Hematopoietic multipotent progenitor cell treated with erythropoietin and hydrocortisone succinate and interleukin-3 and kit ligand, for 4 days (in vitro differentiated cells): ENCODE measurements around the gene SEPSECS.
"Not testable (repeated sequence)": the region's sequence is repeated elsewhere in the genome, so short reads cannot be mapped to it uniquely, and the experiment has no call there.

Experiments
- DNase-seq: peaks from one replicate; pipeline ENCODE4 v3.0.0-alpha.2; 2015

Gene SEPSECS

DNA sequence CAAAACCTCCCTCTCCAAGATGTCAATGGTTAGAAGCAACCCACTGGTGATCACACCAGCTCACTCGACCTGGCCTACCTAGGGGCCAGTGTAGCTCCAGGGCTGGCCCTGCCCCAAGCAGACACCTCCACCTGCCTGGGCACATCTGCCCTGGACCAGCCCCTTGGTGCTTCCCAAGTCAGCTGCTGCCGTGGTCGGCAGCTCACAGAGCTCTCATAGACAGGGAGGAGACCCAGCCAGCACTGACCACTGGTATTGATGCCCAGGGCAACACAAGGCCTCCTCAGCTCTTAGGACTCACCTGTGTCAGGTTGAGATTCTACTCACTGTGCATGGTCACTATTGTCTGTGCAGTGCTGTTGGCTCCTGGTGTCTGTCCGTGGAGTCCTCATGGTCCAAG lies 51.7 kb downstream of the SEPSECS start:
- no peak for DNase-seq

DNA sequence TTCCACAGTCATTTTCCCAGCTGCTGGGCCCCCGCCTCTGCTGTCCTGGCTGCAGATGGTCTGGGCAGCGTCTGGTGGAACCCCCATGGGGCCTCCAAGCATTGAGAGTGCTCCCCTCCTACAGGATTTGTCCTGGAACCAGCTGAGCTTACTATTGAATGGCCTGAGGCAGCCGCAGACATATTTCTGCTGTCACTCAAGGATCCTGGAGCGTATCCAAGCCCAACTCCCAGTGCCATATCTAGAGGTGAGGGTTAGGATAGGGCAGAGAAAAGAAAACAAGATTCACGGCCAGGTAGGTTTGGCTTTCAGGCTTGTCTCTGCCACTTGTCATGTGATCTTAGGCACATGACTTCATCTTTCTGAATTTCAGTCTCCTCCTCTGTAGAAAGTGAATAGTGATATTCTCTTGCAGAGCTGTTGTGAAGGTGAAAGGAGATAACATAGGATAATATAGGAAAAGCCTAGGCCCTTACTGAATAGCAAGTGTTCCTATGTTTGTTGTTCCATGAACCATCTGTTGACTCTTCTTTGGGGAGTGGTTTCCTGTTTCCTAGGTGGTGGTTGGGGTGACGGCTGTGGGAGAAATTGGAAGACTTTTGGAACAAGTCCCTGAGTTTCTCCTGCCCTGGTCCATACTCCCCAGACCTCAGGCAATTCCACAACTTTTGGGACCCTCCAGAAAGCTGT lies 52.3 kb downstream of the SEPSECS start:
- DNase-seq: no peak

DNA sequence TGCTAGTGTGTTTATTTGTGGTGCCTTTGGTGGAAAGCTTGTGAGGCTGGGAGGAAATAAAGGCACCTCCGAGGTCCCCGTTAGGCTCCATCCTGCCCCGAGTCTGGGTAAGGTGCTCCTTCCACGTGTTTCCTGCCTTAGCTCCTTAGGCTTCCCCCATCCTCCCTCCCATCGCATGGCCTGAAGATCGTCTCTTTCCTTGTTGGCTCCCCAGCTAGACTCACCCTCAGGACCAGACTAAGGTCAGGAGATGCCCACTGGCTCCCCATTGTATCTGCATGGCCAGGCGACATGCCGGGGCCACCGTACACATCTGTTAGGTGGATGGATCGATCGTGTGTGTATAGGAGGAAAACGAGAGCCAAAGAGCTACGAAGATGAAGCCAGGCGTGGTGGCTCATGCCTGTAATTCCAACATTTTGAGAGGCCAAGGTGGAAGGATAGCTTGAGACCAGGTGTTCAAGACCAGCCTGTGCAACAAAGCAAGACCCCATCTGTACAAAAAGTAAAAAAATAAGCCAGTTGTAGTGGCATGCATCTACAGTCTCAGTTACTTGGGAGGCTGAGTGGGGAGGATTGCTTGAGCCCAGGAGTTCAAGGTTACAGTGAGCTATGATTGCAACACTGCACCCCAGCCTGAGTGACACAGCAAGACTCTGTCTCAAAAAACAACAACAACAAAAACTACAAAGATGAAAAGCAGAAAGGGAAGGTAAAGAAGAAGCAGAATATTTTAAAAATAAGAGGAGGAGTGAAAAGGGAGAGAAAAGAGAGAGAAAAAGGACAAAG lies 53.7 kb downstream of the SEPSECS start:
- no peak for DNase-seq

DNA sequence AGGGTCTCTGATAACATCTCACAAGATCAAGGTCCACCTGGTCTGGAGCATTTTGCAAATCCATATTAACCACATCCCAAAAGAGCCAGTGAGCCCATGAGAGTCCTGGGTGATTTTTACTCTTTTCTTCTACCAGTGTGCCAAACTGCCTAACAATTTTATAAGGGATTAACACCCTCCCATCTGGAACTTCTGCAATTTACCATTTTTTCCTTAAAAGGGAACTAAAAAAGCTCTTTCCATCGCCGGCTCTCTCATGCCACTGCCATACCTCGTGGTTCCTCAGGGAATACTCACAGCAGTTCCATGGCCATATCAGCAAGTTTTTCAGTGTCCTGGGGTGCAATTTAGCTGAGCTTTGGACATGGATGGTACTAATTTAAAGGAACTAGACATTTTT lies 55.7 kb downstream of the SEPSECS start:
- DNase-seq: no peak

DNA sequence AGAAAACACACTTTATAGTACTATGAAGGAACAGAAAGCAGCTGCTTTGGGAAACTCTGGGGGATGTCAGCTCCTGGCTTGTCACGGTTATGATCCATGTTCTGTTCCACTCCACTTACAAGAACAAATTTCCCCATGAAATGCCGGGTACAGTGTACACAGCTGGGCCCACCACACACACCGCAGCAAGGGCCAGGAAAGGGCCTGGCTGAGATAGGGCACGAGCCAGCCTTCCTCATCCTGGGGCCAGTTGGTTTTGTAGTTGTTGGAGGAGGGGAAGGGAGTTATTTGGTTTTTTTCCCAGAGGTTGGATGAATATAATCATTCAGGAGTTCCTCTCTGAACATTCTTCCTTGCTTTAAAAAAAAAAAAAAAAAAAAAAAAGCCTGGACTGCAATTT lies 56.8 kb downstream of the SEPSECS start:
- DNase-seq: peak; percentile 56

DNA sequence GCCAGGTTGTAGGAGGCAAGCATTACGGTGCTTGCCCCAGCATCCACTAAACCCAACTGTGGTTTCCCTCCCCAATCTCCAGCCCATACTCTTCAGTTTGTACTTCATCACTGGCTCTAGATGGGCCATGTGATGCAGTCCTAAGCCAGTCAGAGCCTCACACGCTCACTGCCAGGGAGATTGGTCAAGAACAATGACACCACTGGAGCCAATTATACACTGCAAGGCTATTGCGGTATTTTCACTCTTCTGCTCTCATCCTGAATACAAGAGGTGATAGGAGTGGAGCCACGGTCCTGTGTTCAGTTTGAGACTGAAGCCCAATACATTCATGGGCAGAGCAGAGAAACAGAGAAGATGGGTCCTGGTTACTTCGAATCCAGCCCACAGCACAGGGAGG lies 58.4 kb downstream of the SEPSECS start:
- no peak for DNase-seq

DNA sequence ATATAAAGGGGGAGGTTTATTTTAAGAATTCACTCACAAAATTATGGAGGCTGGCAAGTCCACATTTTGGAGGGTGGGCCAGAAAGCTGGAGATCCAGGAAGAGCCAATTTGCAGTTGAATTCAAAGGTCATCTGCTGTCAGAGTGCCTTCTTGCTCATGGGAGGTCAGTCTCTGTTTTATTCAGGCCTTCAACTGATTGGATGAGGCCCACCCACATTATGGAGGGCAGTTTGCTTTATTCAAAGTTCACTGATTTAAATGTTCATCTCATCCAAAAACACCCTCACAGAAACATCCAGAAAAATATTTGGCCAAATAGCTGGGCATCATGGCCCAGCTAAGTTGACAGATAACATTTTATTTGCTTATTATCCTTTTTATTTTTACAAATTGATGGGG lies 59.5 kb downstream of the SEPSECS start:
- DNase-seq: no peak

DNA sequence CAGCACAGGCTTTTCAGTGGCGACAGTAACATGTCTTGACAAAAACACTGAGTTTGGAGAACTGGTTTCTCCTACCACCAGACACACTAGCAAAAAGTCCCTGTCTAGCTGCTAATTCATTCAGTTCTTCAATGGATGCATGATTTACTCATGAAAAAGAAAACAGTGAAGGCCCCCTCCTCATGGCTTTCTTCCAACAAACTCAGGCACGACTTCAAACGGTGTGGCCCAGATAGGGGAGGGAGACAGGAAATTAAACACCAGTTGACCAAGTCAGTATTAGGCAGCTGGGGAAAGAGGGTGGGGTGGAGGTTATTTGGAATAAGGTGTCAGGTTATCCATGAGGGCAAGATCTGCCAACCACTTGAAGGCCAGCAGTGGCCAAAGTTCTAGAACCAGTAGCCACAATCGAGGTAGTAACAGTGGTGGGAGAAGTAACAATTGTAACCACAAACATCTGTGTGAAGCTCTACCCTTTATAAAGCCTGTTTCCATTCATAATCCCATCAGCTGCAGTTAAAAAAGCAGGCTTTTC lies 60.2 kb downstream of the SEPSECS start:
- DNase-seq: no peak

DNA sequence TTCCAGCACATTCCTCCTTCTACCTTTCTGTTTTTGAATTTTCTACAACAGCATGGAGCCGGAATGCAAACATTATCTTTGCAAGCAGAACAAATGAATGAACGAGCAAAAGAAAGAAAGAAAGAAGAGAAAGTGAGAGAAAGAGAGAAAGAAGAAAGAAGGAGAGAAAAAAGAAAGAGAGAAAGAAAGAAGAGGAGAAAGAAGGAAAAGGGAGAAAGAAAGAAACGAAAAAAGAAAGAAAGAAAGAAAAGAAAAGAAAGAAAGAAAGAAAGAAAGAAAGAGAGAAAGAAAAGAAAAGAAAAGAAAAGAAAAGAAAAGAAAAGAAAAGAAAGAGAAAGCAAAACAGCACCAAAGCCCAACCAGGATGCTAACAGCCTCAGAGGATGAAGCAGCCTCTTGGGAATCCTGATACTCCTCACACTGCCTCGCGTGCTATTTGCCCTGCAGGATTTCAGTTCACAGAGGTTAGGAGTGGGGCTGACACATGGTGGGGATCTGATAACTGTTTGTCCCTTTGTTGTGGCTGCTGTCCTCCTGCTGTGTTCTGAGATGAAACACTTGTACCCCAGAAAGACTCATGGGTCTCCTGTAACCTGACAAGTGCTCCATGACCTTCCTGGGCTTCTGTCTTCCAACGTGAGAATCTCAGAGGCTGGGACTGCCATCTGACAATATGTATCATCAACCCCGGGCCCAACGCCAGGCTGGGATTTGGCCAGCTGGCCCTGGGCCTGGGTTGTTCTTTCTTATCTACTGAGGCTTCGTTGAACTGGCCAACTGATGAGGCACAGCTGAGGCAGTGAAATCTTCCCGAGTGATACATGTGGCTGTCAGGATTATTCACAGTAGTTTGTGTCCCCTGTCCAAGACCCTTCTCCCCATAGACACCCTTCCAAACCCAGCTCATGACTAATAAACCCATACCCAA lies 61.0 kb downstream of the SEPSECS start:
- peak; percentile 74 for DNase-seq

DNA sequence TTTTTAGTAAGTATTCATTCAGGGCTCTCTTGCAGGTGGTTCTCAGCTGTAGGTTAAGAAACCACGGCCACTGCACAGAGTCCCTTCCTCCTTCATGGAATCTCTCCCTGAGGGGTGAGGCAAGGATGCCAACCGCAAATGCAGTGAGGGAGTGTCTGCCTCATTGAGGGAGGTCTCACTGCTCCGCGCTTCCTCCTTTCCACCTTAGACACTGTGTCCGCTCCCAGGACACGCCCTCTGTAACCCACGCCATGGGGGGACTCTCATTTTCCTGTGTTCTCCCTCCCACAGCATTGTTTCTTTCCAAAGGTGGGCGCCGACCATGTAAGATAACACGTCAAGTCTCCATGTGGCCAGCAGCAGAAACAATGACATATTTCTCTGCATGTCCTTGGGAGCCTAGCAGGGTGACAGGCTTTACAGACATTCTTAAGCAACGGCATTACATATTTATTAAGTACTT lies 63.2 kb downstream of the SEPSECS start:
- no peak for DNase-seq

DNA sequence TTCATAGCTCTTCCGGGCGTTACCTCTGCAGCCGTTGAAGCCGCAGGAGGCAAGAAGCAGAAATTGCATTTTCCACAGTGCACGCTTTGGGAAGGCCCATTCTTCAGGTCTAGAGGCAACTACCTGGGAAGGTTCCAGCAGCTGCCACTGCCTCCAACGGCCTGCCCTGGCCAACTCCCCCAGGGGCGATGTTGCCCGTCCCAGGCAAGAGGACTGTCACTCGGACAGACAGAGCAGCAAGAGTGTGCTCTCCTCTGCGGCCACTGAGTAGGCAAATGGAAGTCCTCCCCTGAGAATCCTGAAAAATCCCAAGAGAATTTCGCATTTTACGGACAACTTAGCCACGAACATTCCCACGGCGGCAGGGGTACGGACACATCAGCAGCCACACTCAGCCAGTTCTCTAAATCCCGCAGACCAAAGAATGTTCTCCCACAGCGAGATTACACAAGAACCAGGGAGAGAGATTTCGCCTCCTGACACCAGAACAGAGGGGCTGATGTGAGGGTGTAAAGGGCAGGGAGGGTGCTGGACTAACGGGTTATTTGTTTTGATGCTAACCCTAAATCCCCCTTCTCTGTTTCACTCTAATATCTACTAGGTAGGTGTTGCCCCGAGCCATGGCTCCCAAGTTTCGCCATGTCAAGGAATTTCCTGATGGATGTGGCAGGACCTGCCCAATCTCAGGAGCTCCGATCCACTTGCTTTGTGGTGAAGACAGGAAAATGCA lies 63.8 kb downstream of the SEPSECS start:
- no peak for DNase-seq

DNA sequence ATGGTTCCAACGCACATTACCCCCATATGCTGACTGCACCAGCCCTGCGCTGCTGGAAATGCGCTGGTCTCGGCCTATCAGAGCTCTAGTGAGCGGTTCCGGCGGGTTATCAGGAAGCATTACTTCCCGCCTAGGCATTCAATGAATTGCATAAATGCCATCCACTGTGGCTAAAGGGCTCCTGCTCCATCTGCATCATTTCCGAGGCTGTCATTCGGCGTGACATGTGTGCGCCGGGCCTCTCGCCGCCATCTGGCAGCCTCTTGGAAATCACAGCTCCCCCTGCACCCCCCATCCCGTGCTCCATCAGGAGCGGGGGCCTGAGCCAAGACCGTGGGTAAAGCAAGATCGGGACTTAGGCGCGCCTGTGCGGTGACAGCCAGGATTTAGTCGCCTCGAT lies 64.4 kb downstream of the SEPSECS start:
- DNase-seq: no peak

DNA sequence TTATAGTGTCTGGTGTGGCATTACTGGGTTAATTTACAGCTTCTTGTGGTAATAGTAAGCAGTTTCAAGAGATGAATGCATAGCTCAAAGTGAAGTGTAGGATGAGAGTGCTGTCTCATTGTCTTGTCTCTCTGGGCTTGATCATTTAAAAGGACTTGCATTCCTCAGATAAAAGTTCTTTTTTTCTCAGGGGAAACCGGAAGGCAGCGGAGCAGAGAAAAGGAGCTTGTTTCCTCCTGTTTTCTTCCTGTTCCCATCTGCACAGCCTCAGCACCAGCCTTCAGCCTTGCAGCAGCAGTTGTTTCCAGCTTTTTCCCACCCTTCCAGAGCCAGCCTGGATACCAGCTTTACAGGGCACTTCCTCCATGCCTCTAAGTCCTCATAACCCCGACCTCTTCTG lies 68.1 kb downstream of the SEPSECS start:
- DNase-seq: no peak

DNA sequence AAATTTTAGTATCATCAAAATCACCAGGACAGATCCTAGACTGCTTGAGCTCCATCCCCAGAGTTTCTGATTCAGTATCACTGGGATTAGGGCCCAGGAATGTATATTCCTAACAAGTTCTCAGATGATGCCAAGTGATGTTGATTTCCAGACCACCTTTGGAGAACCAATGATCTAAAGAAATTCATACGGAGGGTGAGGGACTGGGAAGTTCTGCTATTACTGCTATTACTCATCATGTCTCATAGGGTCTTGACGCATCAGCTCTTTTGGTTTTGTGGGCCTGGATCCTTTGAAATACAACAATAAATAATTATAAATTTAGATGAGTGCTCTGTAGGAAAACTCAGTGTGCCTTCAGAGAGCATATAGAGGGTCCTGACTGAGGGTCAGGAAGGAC lies 69.7 kb downstream of the SEPSECS start:
- no peak for DNase-seq

DNA sequence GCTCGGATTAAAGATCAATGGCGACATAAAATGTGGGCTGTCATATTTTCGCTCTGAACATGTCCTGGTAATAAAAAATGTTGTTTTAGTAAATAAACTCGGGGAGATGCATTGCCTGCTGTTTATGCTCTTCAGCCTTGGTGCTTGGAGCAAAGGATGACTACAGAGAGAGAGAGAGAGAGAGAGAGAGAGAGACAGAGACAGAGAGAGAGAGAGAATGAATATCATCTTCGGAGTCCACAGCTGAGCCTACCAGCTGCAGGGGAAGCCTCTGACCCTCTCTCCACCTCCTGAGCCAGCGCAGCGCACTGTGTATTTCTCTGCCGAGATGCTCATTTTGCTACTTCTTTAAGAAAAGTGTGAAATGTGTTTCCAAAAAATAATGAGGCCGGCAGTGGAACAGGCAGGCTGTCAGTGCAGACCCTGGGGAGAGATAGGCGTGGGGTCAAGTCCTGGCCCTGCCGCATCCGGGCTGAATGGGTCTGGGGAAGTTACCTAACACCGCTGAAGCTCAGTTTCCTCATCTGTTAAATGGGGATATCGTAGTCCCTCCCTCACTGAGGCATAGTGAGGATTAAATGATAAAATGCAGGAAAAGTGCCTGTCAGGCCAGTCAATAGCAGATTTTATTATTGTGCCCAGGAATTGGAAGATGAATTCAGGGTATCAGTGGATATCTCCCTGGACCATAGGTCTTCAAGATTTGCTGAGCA lies 71.0 kb downstream of the SEPSECS start:
- DNase-seq: no peak

DNA sequence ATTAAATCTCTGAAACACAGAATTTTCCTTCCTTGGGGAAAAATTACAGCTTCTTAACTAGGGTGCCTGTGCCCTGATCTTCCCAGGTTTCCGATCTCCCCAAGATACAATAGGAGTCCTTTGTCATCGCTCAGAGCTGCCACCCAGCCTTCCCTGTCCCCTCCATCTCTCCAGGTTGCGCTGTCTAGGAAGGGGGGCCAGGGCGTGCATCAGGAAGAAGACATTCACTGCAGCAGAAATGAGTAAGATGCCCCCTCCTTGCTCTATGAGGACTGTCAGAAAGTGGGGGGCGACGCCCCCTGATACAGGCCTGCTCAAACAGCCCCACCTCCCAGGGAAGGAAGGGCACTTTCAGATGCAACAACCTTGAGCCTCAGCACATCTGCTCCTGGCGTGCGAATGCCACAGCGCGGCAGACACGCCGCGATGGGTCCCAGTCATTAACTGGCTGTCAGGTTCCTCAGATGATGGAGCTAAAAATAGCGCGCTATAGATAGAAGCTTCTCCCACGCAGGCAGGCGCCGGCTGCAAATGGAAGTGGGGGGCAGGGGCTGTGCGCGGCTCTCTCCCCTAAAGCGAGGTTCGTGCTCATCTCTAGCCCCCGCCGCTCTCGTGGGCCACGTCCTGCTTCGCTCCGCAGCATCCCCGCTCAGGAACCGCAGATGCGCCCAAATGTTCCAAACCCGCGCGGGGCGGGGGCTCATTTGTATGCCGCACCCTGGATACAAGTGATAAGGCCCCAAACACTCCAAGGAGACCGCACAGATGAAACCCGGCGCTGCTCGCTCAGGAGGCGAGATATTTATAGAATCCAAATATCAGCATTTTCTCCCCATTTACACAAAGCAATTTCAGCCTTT lies 71.9 kb downstream of the SEPSECS start:
- DNase-seq: peak; percentile 73

DNA sequence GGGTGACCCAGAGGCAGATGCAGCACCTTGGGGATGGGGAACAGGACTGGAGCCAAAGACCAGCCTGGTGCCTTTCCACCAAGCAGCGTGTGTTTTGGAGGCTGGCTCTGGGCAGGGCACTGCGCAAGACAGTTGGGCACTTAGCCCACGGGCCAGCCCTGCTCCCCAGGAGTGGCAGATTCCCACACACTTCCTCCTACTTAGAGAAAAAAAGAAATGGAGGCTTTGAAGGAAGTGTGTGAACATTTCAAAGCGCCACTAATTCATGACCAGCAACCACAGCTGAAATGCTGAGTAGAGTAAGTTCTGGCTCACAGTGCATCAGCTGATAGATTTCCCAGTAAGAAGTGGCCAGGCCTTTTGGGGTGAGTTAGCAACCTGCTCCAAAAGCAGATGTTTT lies 74.6 kb downstream of the SEPSECS start:
- peak; percentile 34 for DNase-seq

DNA sequence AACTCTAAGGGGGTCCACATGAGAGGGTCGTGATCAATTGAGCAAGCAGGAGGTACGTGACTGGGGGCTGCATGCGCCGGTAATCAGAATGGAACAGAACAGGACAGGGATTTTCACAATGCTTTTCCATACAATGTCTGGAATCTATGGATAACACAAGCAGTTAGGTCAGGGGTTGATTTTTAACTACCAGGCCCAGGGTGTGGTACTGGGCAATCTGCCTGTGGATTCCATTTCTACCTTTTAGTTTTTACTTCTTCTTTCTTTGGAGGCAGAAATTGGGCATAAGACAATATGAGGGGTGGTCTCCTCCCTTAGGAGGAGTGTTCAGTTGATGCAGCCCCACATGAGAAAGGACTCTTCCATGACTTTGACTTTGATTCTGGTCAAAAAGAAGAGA lies 76.8 kb downstream of the SEPSECS start:
- DNase-seq: not testable (repeated sequence)

DNA sequence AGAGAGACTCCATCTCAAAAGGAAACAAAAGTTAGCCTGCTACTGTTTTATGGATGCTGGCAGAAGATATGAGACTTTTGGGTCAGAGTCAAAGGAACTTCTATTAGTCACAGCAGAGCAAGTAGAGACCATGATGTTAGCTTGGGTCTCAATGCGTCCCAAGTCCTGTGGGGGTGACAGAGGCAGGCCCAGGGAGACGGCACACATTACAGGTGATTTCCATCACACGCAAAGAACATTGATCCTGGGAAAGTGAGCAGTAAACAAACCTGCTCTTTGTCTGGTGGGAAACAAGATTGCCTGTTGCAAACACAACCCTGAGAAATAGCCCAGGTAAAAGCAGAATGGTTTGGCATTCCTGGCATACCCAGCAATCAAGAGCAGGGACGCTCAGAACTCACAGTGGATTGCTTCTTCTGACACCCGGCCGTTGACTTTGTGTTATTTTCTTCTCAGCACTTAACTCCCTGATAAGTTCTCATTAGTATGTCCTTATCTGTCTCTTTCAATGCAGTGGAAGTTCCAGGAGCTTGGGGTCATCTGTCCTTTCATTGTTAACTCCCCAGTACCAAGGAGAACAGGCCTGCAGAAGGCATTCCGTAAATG lies 78.3 kb downstream of the SEPSECS start:
- DNase-seq: no peak

DNA sequence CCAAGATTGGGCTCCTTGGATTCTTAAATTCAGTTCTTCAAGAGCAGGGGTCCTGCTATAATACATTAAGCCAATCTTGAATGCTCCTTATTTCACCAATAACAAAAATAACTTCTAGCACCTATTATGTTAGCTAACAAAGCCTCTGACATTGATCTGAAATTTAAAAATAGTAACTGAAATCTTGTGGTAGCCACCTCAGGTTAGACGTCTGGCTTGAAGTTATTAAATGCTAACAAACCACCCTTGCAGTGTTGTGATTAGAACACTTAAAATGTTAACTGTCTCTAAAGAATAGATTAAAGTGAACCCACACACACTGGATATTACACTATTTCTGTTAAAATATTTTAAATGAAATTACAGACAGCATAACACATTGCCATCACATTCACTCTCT lies 79.7 kb downstream of the SEPSECS start:
- no peak for DNase-seq
